Ovary (tissue), 9 donors: ENCODE measurements around the gene LDAH. TPM values are rescaled to one million over a fixed set of nuclear protein-coding genes. Genes with fewer than 3 reads are reported as not detected.
A peak's percentile ranks its signal among the peaks of the same experiment; 100 is the strongest.

Experiments
- DNase-seq, 5 donors: peaks; one replicate each; pipeline ENCODE4 v3.0.0-alpha.2; 2019 to 2020
- H3K27ac ChIP-seq, 2 donors: fragments of 200-600 bp; one replicate each; pipeline versions ENCODE4 v1.5.1 to v1.8.0; 2019 to 2022
- H3K27me3 ChIP-seq: fragments of 200-600 bp; one replicate; pipeline ENCODE4 v1.8.0; 2022
- H3K36me3 ChIP-seq: fragments of 200-600 bp; sonication (generic); one replicate; pipeline ENCODE4 v1.5.1; 2019
- H3K4me1 ChIP-seq: one replicate; pipeline ENCODE4 v1.8.1; 2013; ENCODE audit warnings: mild to moderate bottlenecking, moderate library complexity; ENCODE audit not compliant: insufficient read depth
- H3K4me3 ChIP-seq: fragments of 200-600 bp; sonication (generic); one replicate; pipeline ENCODE4 v1.5.1; 2017
- H3K9me3 ChIP-seq, 2 donors: fragments of 200-600 bp in 1 of 2; sonication (generic) in 1 of 2; one replicate each; pipeline versions ENCODE4 v1.5.1 to v1.8.1; 2013 to 2019; ENCODE audit warnings: mild to moderate bottlenecking in 1 of 2, moderate library complexity in 1 of 2
- CTCF ChIP-seq, 3 donors: fragments of 450-650 bp in 2 of 3; fragments of 200-600 bp in 1 of 3; IDR thresholded peaks; one replicate each; pipeline versions ENCODE4 v1.5.1 to v1.8.0; 2016 to 2022; ENCODE audit warnings: antibody characterized with exemption in 3 of 3, mild to moderate bottlenecking in 1 of 3
- EP300 ChIP-seq: sonication (generic); formaldehyde crosslinking; IDR thresholded peaks from one replicate; pipeline ENCODE4 v1.6.1; 2017; ENCODE audit warnings: antibody characterized with exemption
- POLR2A ChIP-seq: fragments of 450-650 bp; IDR thresholded peaks from one replicate; pipeline ENCODE4 v1.6.1; 2017; ENCODE audit warnings: antibody characterized with exemption, mild to moderate bottlenecking, moderate library complexity
- WGBS, 3 donors: extraction: QIAGEN DNeasy Blood & Tissue Kit in 1 of 3; methylation state at CpG; one replicate each; pipeline versions ENCODE4 v1.1.5 to v1.1.7; 2013 to 2017; 5-methylcytosine and 5-hydroxymethylcytosine counted together
- intact Hi-C, 4 donors: fragments of 100-400 bp; cut with DNase I; formaldehyde crosslinking; loops; one replicate each; pipeline versions ENCODE4 v1.11.0 to v1.15.1; 2022 to 2023
- polyA plus RNA-seq, 2 donors: library from polyadenylated mRNA; stranded (reverse); fragments of 200-250 nt in 1 of 2; fragments of 350-450 nt in 1 of 2; fragmentation: Illumina TruSeq in 1 of 2; extraction: RNeasy Lipid Tissue Mini Kit (QIAGEN cat#74804) in 1 of 2; gene quantifications; one replicate each; pipeline ENCODE4 v1.2.3, GENCODE V29; 2013 to 2014
- total RNA-seq, 7 donors: library from RNA; depleted of rRNA in 2 of 7; stranded (reverse); fragments of >200 nt in 2 of 7; fragmentation: NEBNext Ultra II Directional in 3 of 7; extraction: Animal tissue kit (Norgen Biotek cat#: 25700) in 3 of 7; gene quantifications; one replicate each; pipeline versions ENCODE4 v1.1.0 to v1.2.4, GENCODE V29; 2016 to 2023
- donor health status: DM: no; HTN: no; CAD: no; lungs with moderate emphysema.
- donor health status: DM: no; HTN: no; CAD: no.
- donor health status: Bipolar disorder and iron deficiency.
- donor health status: DM: yes; HTN: yes; CAD: no.
- donor health status: DM: no; HTN: no; CAD: no.
- donor health status: DM: yes; HTN: yes; CAD: no.

LDAH gene
- total and polyA plus RNA-seq, 9 donors, result 4.0 to 21.0 (median 11.0) TPM

GRCh38 chr2:20648206-20648605 is 174.7 kb downstream of the LDAH start:
- peaks cover 10% of the 10 kb centered on the region for H3K4me1 ChIP-seq
- TF ChIP-seq EP300 (no peak), POLR2A (no peak), CTCF (IDR thresholded peaks at IDR 0.05) (no peak)
- intact Hi-C loops, result no loop called here
- WGBS, 3 donors, result 91 to 95% (median 93%) methylated on average over 4 of the region's 4 CpGs
- DNase-seq, result peak in 1 of 5 donors; percentile 27
- no peaks in the 10 kb centered on the region for H3K36me3 ChIP-seq
- H3K4me3 ChIP-seq, result no peak overlapping the region
- no peaks in the 10 kb centered on the region for H3K27me3 ChIP-seq
- H3K9me3 ChIP-seq, result no peaks in the 10 kb centered on the region
- no peak overlapping the region for H3K27ac ChIP-seq

GRCh38 chr2:20647738-20648137 is 175.2 kb downstream of the LDAH start:
- no peaks in the 10 kb centered on the region for H3K27me3 ChIP-seq

GRCh38 chr2:20647211-20647610 is 175.7 kb downstream of the LDAH start:
- intact Hi-C loops, result no loop called here
- no peak overlapping the region for H3K4me3 ChIP-seq
- H3K4me1 ChIP-seq, result peaks cover 12% of the 10 kb centered on the region
- WGBS, 3 donors, result 83 to 90% (median 83%) methylated on average over 3 of the region's 3 CpGs
- no peak for TF ChIP-seq POLR2A
- no peak for TF ChIP-seq EP300
- TF ChIP-seq CTCF (IDR thresholded peaks at IDR 0.05), result no peak
- no peak for DNase-seq
- no peaks in the 10 kb centered on the region for H3K27me3 ChIP-seq
- H3K9me3 ChIP-seq, result no peaks in the 10 kb centered on the region
- H3K36me3 ChIP-seq, result no peaks in the 10 kb centered on the region
- H3K27ac ChIP-seq, result no peak overlapping the region

More at GRCh38 chr2:20647738-20648137, 175.2 kb downstream of the LDAH start:
- no peak overlapping the region for H3K27ac ChIP-seq
- no peak for DNase-seq
- H3K36me3 ChIP-seq, result no peaks in the 10 kb centered on the region
- TF ChIP-seq EP300, result no peak
- no peak for TF ChIP-seq POLR2A
- TF ChIP-seq CTCF (IDR thresholded peaks at IDR 0.05), result no peak
- H3K4me3 ChIP-seq, result no peak overlapping the region
- no peaks in the 10 kb centered on the region for H3K9me3 ChIP-seq
- H3K4me1 ChIP-seq, result peaks cover 10% of the 10 kb centered on the region
- intact Hi-C loops, result no loop called here
- WGBS, 3 donors, result 81 to 89% (median 84%) methylated on average over 8 of the region's 8 CpGs

GRCh38 chr2:20646446-20646845 is 176.5 kb downstream of the LDAH start:
- H3K27me3 ChIP-seq, result no peaks in the 10 kb centered on the region
- no peaks in the 10 kb centered on the region for H3K9me3 ChIP-seq
- intact Hi-C loops, result no loop called here
- H3K4me3 ChIP-seq, result no peak overlapping the region
- TF ChIP-seq EP300 (no peak), CTCF (IDR thresholded peaks at IDR 0.05) (no peak), POLR2A (no peak)
- WGBS, 3 donors, result 93 to 95% (median 94%) methylated on average over 20 of the region's 20 CpGs
- peaks cover 11% of the 10 kb centered on the region for H3K4me1 ChIP-seq
- DNase-seq, result no peak
- H3K27ac ChIP-seq, result no peak overlapping the region
- H3K36me3 ChIP-seq, result no peaks in the 10 kb centered on the region
